ENCODE measurements around the gene DPF3.

The DPF3 gene

DNA sequence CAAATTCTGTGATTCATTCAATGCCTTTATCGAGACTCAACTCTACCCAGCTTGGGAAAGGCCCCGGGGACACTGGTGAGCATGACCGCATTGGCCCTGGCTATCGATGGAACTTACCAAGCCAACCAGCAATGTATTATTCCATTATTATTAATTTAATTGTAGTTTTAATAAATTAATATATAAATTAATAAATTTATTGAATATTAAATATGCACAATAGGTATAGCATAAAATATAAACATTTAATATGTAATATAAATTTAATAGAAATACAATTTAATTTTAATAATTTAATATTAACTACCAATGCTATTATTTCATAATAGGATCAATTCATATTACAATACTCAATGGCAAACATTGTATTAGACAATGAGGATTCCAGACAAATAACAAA is 163.4 kb downstream of the DPF3 start:
- H3K9me3 Mint-ChIP-seq: no peaks in the 10 kb centered on the region
- no peaks in the 10 kb centered on the region for H3K36me3 Mint-ChIP-seq (ENCODE audit: low read depth)
- H3K27me3 Mint-ChIP-seq (ENCODE audit: low read depth): peaks cover 12% of the 10 kb centered on the region

GRCh38 chr14:72726444-72726843 is 167.5 kb downstream of the DPF3 start:
- H3K36me3 Mint-ChIP-seq (ENCODE audit: low read depth): no peaks in the 10 kb centered on the region
- no peak overlapping the region for H3K27ac Mint-ChIP-seq
- DNase-seq (ENCODE audit: low spot score): no peak
- H3K9me3 Mint-ChIP-seq: no peaks in the 10 kb centered on the region
- peaks cover 4% of the 10 kb centered on the region for H3K27me3 Mint-ChIP-seq (ENCODE audit: low read depth)
- no peak overlapping the region for H3K4me3 Mint-ChIP-seq
- no peaks in the 10 kb centered on the region for H3K4me1 Mint-ChIP-seq (ENCODE audit: low read depth)

More for the DNA sequence above, 163.4 kb downstream of the DPF3 start:
- H3K4me1 Mint-ChIP-seq (ENCODE audit: low read depth): no peaks in the 10 kb centered on the region
- no peak for DNase-seq (ENCODE audit: low spot score)
- no peak overlapping the region for H3K4me3 Mint-ChIP-seq
- no peak overlapping the region for H3K27ac Mint-ChIP-seq

- H3K27ac Mint-ChIP-seq: no peak overlapping the region
- no peak overlapping the region for H3K4me3 Mint-ChIP-seq
- H3K9me3 Mint-ChIP-seq: no peaks in the 10 kb centered on the region
- no peaks in the 10 kb centered on the region for H3K36me3 Mint-ChIP-seq (ENCODE audit: low read depth)
- DNase-seq (ENCODE audit: low spot score): no peak
- H3K4me1 Mint-ChIP-seq (ENCODE audit: low read depth): no peaks in the 10 kb centered on the region
- H3K27me3 Mint-ChIP-seq (ENCODE audit: low read depth): peaks cover 6% of the 10 kb centered on the region
These were observed 169.9 kb downstream of the DPF3 start for GRCh38 chr14:72723858-72724530.

GRCh38 chr14:72722201-72722785 is 171.6 kb downstream of the DPF3 start:
- H3K4me1 Mint-ChIP-seq (ENCODE audit: low read depth): no peaks in the 10 kb centered on the region
- no peaks in the 10 kb centered on the region for H3K36me3 Mint-ChIP-seq (ENCODE audit: low read depth)
- no peak for DNase-seq (ENCODE audit: low spot score)
- no peaks in the 10 kb centered on the region for H3K9me3 Mint-ChIP-seq
- no peak overlapping the region for H3K27ac Mint-ChIP-seq
- peaks cover 8% of the 10 kb centered on the region for H3K27me3 Mint-ChIP-seq (ENCODE audit: low read depth)
- no peak overlapping the region for H3K4me3 Mint-ChIP-seq

DNA sequence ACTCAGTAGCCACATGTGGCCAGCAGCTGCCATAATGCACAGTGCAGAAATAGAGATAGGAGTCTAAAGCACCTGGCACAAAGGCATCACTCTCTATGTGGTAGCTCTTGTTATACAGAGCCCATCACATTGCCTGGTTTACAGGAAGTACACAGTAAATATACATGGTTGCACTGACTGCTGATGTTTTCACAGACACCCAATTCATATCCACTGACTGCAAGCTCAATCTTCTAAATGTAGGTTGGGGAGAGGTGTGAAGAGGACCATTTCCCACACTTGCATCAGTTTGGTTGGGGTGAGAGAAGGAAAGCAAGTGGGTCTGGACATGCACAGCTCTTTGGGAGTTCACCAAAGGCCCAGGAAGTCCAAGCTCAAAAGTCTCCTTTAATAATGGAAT is 172.8 kb downstream of the DPF3 start:
- Mint-ChIP-seq H3K4me1 (ENCODE audit: low read depth) (peaks cover 5% of the 10 kb centered on the region), H3K4me3 (no peak overlapping the region), H3K27ac (no peak overlapping the region), H3K36me3 (ENCODE audit: low read depth) (no peaks in the 10 kb centered on the region), H3K9me3 (no peaks in the 10 kb centered on the region), H3K27me3 (ENCODE audit: low read depth) (peaks cover 8% of the 10 kb centered on the region)
- DNase-seq (ENCODE audit: low spot score): no peak

- Mint-ChIP-seq H3K36me3 (ENCODE audit: low read depth) (no peaks in the 10 kb centered on the region), H3K4me3 (no peak overlapping the region), H3K27ac (no peak overlapping the region), H3K4me1 (ENCODE audit: low read depth) (peaks cover 21% of the 10 kb centered on the region), H3K27me3 (ENCODE audit: low read depth) (peaks cover 14% of the 10 kb centered on the region), H3K9me3 (no peaks in the 10 kb centered on the region)
- DNase-seq (ENCODE audit: low spot score): no peak
These were observed 176.7 kb downstream of the DPF3 start for GRCh38 chr14:72717220-72717619.

DNA sequence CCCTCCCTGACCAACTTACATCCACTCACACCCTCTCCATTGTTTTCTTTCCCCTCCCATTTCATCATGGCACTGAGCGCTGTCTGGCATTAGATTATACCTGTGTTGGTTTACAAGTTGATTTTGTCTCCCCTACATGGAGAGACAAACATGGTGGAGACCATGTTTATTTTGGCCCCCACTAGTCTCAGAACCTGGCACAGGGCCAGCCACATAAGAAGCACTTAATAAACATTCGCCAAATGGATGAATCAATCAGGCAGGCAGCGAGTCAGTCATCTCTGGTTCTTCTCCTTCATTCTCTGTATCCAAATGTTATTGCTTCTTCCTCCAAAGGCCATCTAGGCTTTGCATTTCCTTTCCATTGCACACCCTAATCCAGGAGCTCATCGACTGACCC is 177.4 kb downstream of the DPF3 start:
- H3K4me3 Mint-ChIP-seq: no peak overlapping the region
- peaks cover 21% of the 10 kb centered on the region for H3K4me1 Mint-ChIP-seq (ENCODE audit: low read depth)

GRCh38 chr14:72715850-72716228 is 178.1 kb downstream of the DPF3 start:
- no peak overlapping the region for H3K4me3 Mint-ChIP-seq
- DNase-seq (ENCODE audit: low spot score): no peak
- peaks cover 12% of the 10 kb centered on the region for H3K27me3 Mint-ChIP-seq (ENCODE audit: low read depth)
- H3K36me3 Mint-ChIP-seq (ENCODE audit: low read depth): no peaks in the 10 kb centered on the region
- H3K9me3 Mint-ChIP-seq: no peaks in the 10 kb centered on the region
- no peak overlapping the region for H3K27ac Mint-ChIP-seq
- peaks cover 21% of the 10 kb centered on the region for H3K4me1 Mint-ChIP-seq (ENCODE audit: low read depth)

More for the DNA sequence above, 177.4 kb downstream of the DPF3 start:
- no peak for DNase-seq (ENCODE audit: low spot score)
- Mint-ChIP-seq H3K27me3 (ENCODE audit: low read depth) (peaks cover 14% of the 10 kb centered on the region), H3K9me3 (no peaks in the 10 kb centered on the region), H3K36me3 (ENCODE audit: low read depth) (no peaks in the 10 kb centered on the region), H3K27ac (no peak overlapping the region)

- H3K4me1 Mint-ChIP-seq (ENCODE audit: low read depth): peaks cover 21% of the 10 kb centered on the region
- H3K4me3 Mint-ChIP-seq: no peak overlapping the region
- no peaks in the 10 kb centered on the region for H3K36me3 Mint-ChIP-seq (ENCODE audit: low read depth)
- peaks cover 12% of the 10 kb centered on the region for H3K27me3 Mint-ChIP-seq (ENCODE audit: low read depth)
- no peaks in the 10 kb centered on the region for H3K9me3 Mint-ChIP-seq
- H3K27ac Mint-ChIP-seq: no peak overlapping the region
- no peak for DNase-seq (ENCODE audit: low spot score)
These were observed 178.6 kb downstream of the DPF3 start for GRCh38 chr14:72715215-72715849.

DNA sequence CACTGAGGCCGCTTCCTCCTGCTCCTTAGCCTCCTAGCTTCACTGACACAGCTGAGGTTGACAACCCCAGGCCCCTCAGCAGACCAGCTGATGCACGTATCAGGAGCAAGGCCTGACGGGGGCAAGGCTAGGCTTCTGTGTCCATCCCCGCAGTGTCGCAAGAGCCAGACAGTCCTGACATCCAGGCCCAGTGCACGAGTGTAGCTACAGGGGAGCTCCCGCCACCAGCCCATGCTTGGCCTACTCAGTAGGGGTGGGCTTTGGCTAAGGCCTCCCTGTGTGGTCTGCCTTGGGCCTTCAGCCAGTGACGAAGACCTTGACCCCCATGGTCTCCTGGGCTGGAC is 179.1 kb downstream of the DPF3 start:
- no peak for DNase-seq (ENCODE audit: low spot score)
- no peaks in the 10 kb centered on the region for H3K9me3 Mint-ChIP-seq
- H3K27ac Mint-ChIP-seq: no peak overlapping the region
- H3K36me3 Mint-ChIP-seq (ENCODE audit: low read depth): no peaks in the 10 kb centered on the region
- H3K27me3 Mint-ChIP-seq (ENCODE audit: low read depth): peaks cover 12% of the 10 kb centered on the region
- no peak overlapping the region for H3K4me3 Mint-ChIP-seq
- peaks cover 21% of the 10 kb centered on the region for H3K4me1 Mint-ChIP-seq (ENCODE audit: low read depth)

GRCh38 chr14:72714094-72714493 is 179.8 kb downstream of the DPF3 start:
- Mint-ChIP-seq H3K4me3 (peak overlapping the region; percentile 30), H3K4me1 (ENCODE audit: low read depth) (peaks cover 21% of the 10 kb centered on the region), H3K36me3 (ENCODE audit: low read depth) (no peaks in the 10 kb centered on the region), H3K27me3 (ENCODE audit: low read depth) (peaks cover 12% of the 10 kb centered on the region), H3K27ac (no peak overlapping the region), H3K9me3 (no peaks in the 10 kb centered on the region)
- DNase-seq (ENCODE audit: low spot score): peak; percentile 28

- H3K36me3 Mint-ChIP-seq (ENCODE audit: low read depth): no peaks in the 10 kb centered on the region
- no peaks in the 10 kb centered on the region for H3K9me3 Mint-ChIP-seq
- no peak overlapping the region for H3K27ac Mint-ChIP-seq
- H3K4me3 Mint-ChIP-seq: no peak overlapping the region
- H3K4me1 Mint-ChIP-seq (ENCODE audit: low read depth): peaks cover 19% of the 10 kb centered on the region
- no peak for DNase-seq (ENCODE audit: low spot score)
- H3K27me3 Mint-ChIP-seq (ENCODE audit: low read depth): peaks cover 9% of the 10 kb centered on the region
These were observed 182.0 kb downstream of the DPF3 start for GRCh38 chr14:72711936-72712335.

GRCh38 chr14:72709916-72710611 is 183.8 kb downstream of the DPF3 start:
- Mint-ChIP-seq H3K27me3 (ENCODE audit: low read depth) (peaks cover 13% of the 10 kb centered on the region), H3K4me3 (no peak overlapping the region), H3K9me3 (no peaks in the 10 kb centered on the region), H3K36me3 (ENCODE audit: low read depth) (no peaks in the 10 kb centered on the region), H3K27ac (no peak overlapping the region), H3K4me1 (ENCODE audit: low read depth) (peaks cover 22% of the 10 kb centered on the region)
- DNase-seq (ENCODE audit: low spot score): no peak

All from T-helper 2 cell treated with Interferon-gamma antibody and Interleukin-4, amounts not matched to agents 5 μg/mL and 100 μg/mL, for 36 hours (primary cell).